H1 (cell line): ENCODE measurements around the gene ZNF771. TPM values are rescaled to one million over a fixed set of nuclear protein-coding genes. Genes with fewer than 3 reads are reported as not detected.

Experiments
- CTCF ChIA-PET: fragments of 300-600 bp; sonication (Branson Sonifier 250); formaldehyde crosslinking; loops from one replicate; lab custom pipeline; 2021; ENCODE audit not compliant: partially characterized antibody; lab: Charles Lee
- POLR2A ChIA-PET: fragments of 300-600 bp; sonication (Branson Sonifier 250); formaldehyde crosslinking; loops from one replicate; lab custom pipeline; 2021; ENCODE audit warnings: inconsistent platforms; ENCODE audit not compliant: partially characterized antibody; lab: Charles Lee
- DNase-seq, 2 experiments: peaks; one replicate each; pipeline versions ENCODE4 v3.0.0 to v3.0.0-alpha.2; 2010 to 2022; ENCODE audit warnings: low spot score in 2 of 2, low read depth in 1 of 2, mixed read lengths in 1 of 2
- FAIRE-seq: peaks from 2 replicates; lab custom pipeline; 2011; peaks lifted over from hg19 to GRCh38; lab: Jason Lieb, UNC
- H2AFZ ChIP-seq: 2 replicates; pipeline ENCODE4 v1.8.1; 2012; ENCODE audit warnings: low read length, inconsistent platforms
- H2AK5ac ChIP-seq: 2 replicates; pipeline ENCODE4 v1.6.1; 2013; ENCODE audit warnings: low read depth, low read length
- H2BK120ac ChIP-seq: replicated peaks from 2 replicates; pipeline ENCODE3; 2013; ENCODE audit warnings: low read depth, low read length, inconsistent platforms
- H2BK12ac ChIP-seq: 2 replicates; pipeline ENCODE4 v1.6.1; 2013; ENCODE audit warnings: low read depth, low read length
- H2BK15ac ChIP-seq: 2 replicates; pipeline ENCODE4 v1.6.1; 2013; ENCODE audit warnings: low read length
- H2BK20ac ChIP-seq: 2 replicates; pipeline ENCODE4 v1.6.1; 2013; ENCODE audit warnings: low read length
- H2BK5ac ChIP-seq: 2 replicates; pipeline ENCODE4 v1.6.1; 2013; ENCODE audit warnings: low read depth, low read length
- H3K14ac ChIP-seq: 2 replicates; pipeline ENCODE4 v1.6.1; 2013; ENCODE audit warnings: inconsistent platforms; ENCODE audit not compliant: insufficient read length
- H3K18ac ChIP-seq: 2 replicates; pipeline ENCODE4 v1.6.1; 2013; ENCODE audit warnings: low read length; ENCODE audit errors: extremely low read depth
- H3K23ac ChIP-seq: 2 replicates; pipeline ENCODE4 v1.6.1; 2013; ENCODE audit warnings: inconsistent platforms; ENCODE audit not compliant: insufficient read length
- H3K23me2 ChIP-seq: 2 replicates; pipeline ENCODE4 v1.6.1; 2013; ENCODE audit warnings: low read depth, low read length
- H3K27ac ChIP-seq: 2 replicates; pipeline ENCODE4 v1.6.1; 2011; ENCODE audit warnings: low read depth, low read length, inconsistent platforms
- H3K27me3 ChIP-seq, 4 experiments: replicated peaks in 1 of 4; 1 replicate in 1 of 4; 2 replicates in 3 of 4; pipeline versions ENCODE4 v1.6.1 to v1.8.1; 2011 to 2013; ENCODE audit warnings: low read length in 3 of 4, mild to moderate bottlenecking in 3 of 4, inconsistent platforms in 2 of 4, mixed read lengths in 2 of 4, moderate library complexity in 1 of 4; ENCODE audit not compliant: control insufficient read depth in 3 of 4, insufficient read depth in 3 of 4; ENCODE audit errors: extremely low read depth in 1 of 4
- H3K36me3 ChIP-seq, 4 experiments: 2 replicates each; pipeline versions ENCODE4 v1.6.1 to v1.8.1; 2011 to 2013; ENCODE audit warnings: mild to moderate bottlenecking in 4 of 4, low read length in 3 of 4, moderate library complexity in 2 of 4, control low read depth in 1 of 4, inconsistent platforms in 1 of 4; ENCODE audit not compliant: insufficient read depth in 4 of 4, control insufficient read depth in 2 of 4
- H3K4ac ChIP-seq: replicated peaks from 2 replicates; pipeline ENCODE3; 2013; ENCODE audit warnings: low read length, low read depth, mixed read lengths, inconsistent platforms; ENCODE audit not compliant: insufficient read length
- H3K4me1 ChIP-seq, 4 experiments: replicated peaks in 1 of 4; 1 replicate in 1 of 4; 2 replicates in 3 of 4; pipeline versions ENCODE4 v1.6.1 to v1.8.1; 2011 to 2013; ENCODE audit warnings: low read length in 3 of 4, inconsistent platforms in 2 of 4, mixed read lengths in 1 of 4; ENCODE audit not compliant: insufficient read depth in 4 of 4, control insufficient read depth in 3 of 4
- H3K4me2 ChIP-seq, 2 experiments: 2 replicates each; pipeline versions ENCODE4 v1.6.1 to v1.8.1; 2011 to 2013; ENCODE audit warnings: low read depth in 2 of 2, low read length in 2 of 2, control low read depth in 1 of 2, inconsistent platforms in 1 of 2, mild to moderate bottlenecking in 1 of 2; ENCODE audit not compliant: insufficient read depth in 1 of 2
- H3K4me3 ChIP-seq, 4 experiments: fragments of 200-600, 300-600 bp in 1 of 4; sonication (generic), shearing (Covaris generic), sonication (Bioruptor Twin) in 1 of 4; 2 replicates each; pipeline versions ENCODE4 v1.5.1 to v1.8.1; 2011 to 2016; ENCODE audit warnings: low read length in 4 of 4, low read depth in 3 of 4, control low read depth in 2 of 4, inconsistent platforms in 2 of 4, mild to moderate bottlenecking in 2 of 4, mixed read lengths in 1 of 4, moderate library complexity in 1 of 4; ENCODE audit not compliant: insufficient read depth in 2 of 4; ENCODE audit errors: extremely low read depth in 1 of 4
- H3K56ac ChIP-seq: replicated peaks from 2 replicates; pipeline ENCODE3; 2013; ENCODE audit warnings: low read depth, mild to moderate bottlenecking, mixed read lengths, low read length, inconsistent platforms; ENCODE audit not compliant: insufficient read length
- H3K79me1 ChIP-seq: 2 replicates; pipeline ENCODE4 v1.6.1; 2013; ENCODE audit warnings: low read depth, low read length, control low read depth
- H3K79me2 ChIP-seq, 2 experiments: 2 replicates each; pipeline versions ENCODE4 v1.6.1 to v1.8.1; 2012 to 2013; ENCODE audit warnings: low read length in 2 of 2, mild to moderate bottlenecking in 2 of 2, inconsistent platforms in 1 of 2; ENCODE audit not compliant: insufficient read depth in 2 of 2, control insufficient read depth in 1 of 2
- H3K9ac ChIP-seq, 4 experiments: replicated peaks in 1 of 4; 1 replicate in 1 of 4; 2 replicates in 3 of 4; pipeline versions ENCODE4 v1.6.1 to v1.8.1; 2011 to 2013; ENCODE audit warnings: low read depth in 3 of 4, low read length in 3 of 4, control low read depth in 2 of 4, mild to moderate bottlenecking in 2 of 4, moderate library complexity in 2 of 4, inconsistent platforms in 1 of 4; ENCODE audit errors: extremely low read depth in 1 of 4
- H3K9me3 ChIP-seq, 2 experiments: 2 replicates each; pipeline versions ENCODE4 v1.6.1 to v1.8.1; 2012 to 2013; ENCODE audit warnings: mild to moderate bottlenecking in 2 of 2, moderate library complexity in 2 of 2, control low read depth in 1 of 2, inconsistent platforms in 1 of 2, low read depth in 1 of 2, low read length in 1 of 2, mixed read lengths in 1 of 2; ENCODE audit not compliant: insufficient read depth in 2 of 2
- H4K20me1 ChIP-seq, 2 experiments: replicated peaks in 1 of 2; 2 replicates each; pipeline versions ENCODE3 to v1.8.1; 2011 to 2013; ENCODE audit warnings: inconsistent platforms in 2 of 2, low read length in 2 of 2, mild to moderate bottlenecking in 1 of 2; ENCODE audit not compliant: insufficient read depth in 2 of 2, control insufficient read depth in 1 of 2
- H4K5ac ChIP-seq: 2 replicates; pipeline ENCODE4 v1.6.1; 2013; ENCODE audit warnings: low read length, low read depth, mixed read lengths, inconsistent platforms; ENCODE audit not compliant: insufficient read length
- H4K8ac ChIP-seq: 2 replicates; pipeline ENCODE4 v1.8.0; 2013; ENCODE audit warnings: mild to moderate bottlenecking, moderate library complexity, low read length, inconsistent platforms; ENCODE audit not compliant: insufficient read depth; ENCODE audit errors: extremely low read depth
- H4K91ac ChIP-seq: replicated peaks from 2 replicates; pipeline ENCODE3; 2013; ENCODE audit warnings: low read length, mixed read lengths, inconsistent platforms; ENCODE audit not compliant: insufficient read length
- BCL11A ChIP-seq, 2 experiments: IDR thresholded peaks; one replicate each; pipeline ENCODE4 v1.6.1; 2011; ENCODE audit warnings: low read depth in 2 of 2, low read length in 2 of 2, mild to moderate bottlenecking in 2 of 2
- CEBPB ChIP-seq: IDR thresholded peaks from 2 replicates; pipeline ENCODE4 v1.6.1; 2012; ENCODE audit warnings: low read depth, low read length
- CHD1 ChIP-seq: IDR thresholded peaks from 2 replicates; pipeline ENCODE4 v1.6.1; 2012; ENCODE audit warnings: low read depth, low read length, improper control_type of control experiment
- GTF2F1 ChIP-seq: IDR thresholded peaks from 2 replicates; pipeline ENCODE4 v1.6.1; 2012; ENCODE audit warnings: low read depth, low read length, improper control_type of control experiment, borderline replicate concordance
- HDAC6 ChIP-seq: IDR thresholded peaks from one replicate; pipeline ENCODE4 v1.7.1; 2012; ENCODE audit warnings: low read depth, mild to moderate bottlenecking, inconsistent platforms, low read length, moderate library complexity
- JUN ChIP-seq: IDR thresholded peaks from 2 replicates; pipeline ENCODE4 v1.6.1; 2011; ENCODE audit warnings: low read depth, mild to moderate bottlenecking, improper control_type of control experiment, low read length
- JUND ChIP-seq: IDR thresholded peaks from 2 replicates; pipeline ENCODE4 v1.6.1; 2011; ENCODE audit warnings: mild to moderate bottlenecking, improper control_type of control experiment, low read length
- KDM1A ChIP-seq: fragments of 200-600, 300-600 bp; sonication (generic); IDR thresholded peaks from 2 replicates; pipeline ENCODE4 v1.7.1; 2016; ENCODE audit warnings: mild to moderate bottlenecking, low read length, borderline replicate concordance
- KDM5A ChIP-seq: fragments of 200-600 bp; IDR thresholded peaks from 2 replicates; pipeline ENCODE4 v1.7.1; 2012; ENCODE audit warnings: mild to moderate bottlenecking, low read length, inconsistent platforms, mixed read lengths
- PHF8 ChIP-seq: fragments of 200-600 bp; sonication (generic); conservative IDR thresholded peaks from 2 replicates; pipeline ENCODE4 v1.7.1; 2012; ENCODE audit warnings: low read depth, mild to moderate bottlenecking, inconsistent platforms, low read length, moderate library complexity
- SIRT6 ChIP-seq: IDR thresholded peaks from one replicate; pipeline ENCODE4 v1.7.1; 2012; ENCODE audit warnings: low read length, inconsistent platforms
- SP2 ChIP-seq: IDR thresholded peaks from 2 replicates; pipeline ENCODE4 v1.6.1; 2012; ENCODE audit warnings: mild to moderate bottlenecking, low read length, inconsistent platforms
- SP4 ChIP-seq: IDR thresholded peaks from 2 replicates; pipeline ENCODE4 v1.6.1; 2012; ENCODE audit warnings: low read length, inconsistent platforms
- TAF1 ChIP-seq: IDR thresholded peaks from 2 replicates; pipeline ENCODE4 v1.6.1; 2011; ENCODE audit warnings: mild to moderate bottlenecking, low read depth, low read length
- WGBS, 2 experiments: shearing (Covaris generic) in 1 of 2; methylation state at CpG; one replicate each; pipeline versions ENCODE4 v1.1.6 to v1.1.7; 2013 to 2015; ENCODE audit warnings: low lambda C conversion rate in 2 of 2, mixed read lengths in 2 of 2, inconsistent platforms in 1 of 2, low coverage in 1 of 2, missing lambda C conversion rate in 1 of 2; ENCODE audit not compliant: insufficient replicate concordance in 2 of 2, insufficient coverage in 1 of 2, insufficient read length in 1 of 2; ENCODE audit errors: extremely low coverage in 1 of 2, missing lambda C conversion rate in 1 of 2; 5-methylcytosine and 5-hydroxymethylcytosine counted together
- polyA plus RNA-seq, 7 experiments: library from polyadenylated mRNA; depleted of rRNA in 3 of 7; stranded (reverse) in 5 of 7; unstranded in 2 of 7; fragments of >200 nt in 5 of 7; fragments of 200-250 nt in 2 of 7; gene quantifications; 1 replicate in 5 of 7; 2 replicates in 1 of 7; 4 replicates in 1 of 7; pipeline versions ENCODE4 v1.2.1 to v1.2.3, GENCODE V29; 2011 to 2013; ENCODE audit warnings: missing spikeins in 2 of 7, mixed read lengths in 2 of 7
- total RNA-seq: library from RNA; stranded (reverse); fragmentation: NEBNext Ultra II Directional; extraction: Animal tissue kit (Norgen Biotek cat#: 25700); gene quantifications from 2 replicates; pipeline ENCODE4 v1.2.1, GENCODE V29; 2021

ZNF771 gene
- total and polyA plus RNA-seq, 2 of the 8 experiments (the other 6 are each of a cell fraction or from before 2014, with no cell fraction given), result 10.6 to 15.7 TPM

- Histone ChIP-seq H3K9ac (no peak overlapping the region), H3K4me3 (no peak overlapping the region), H4K91ac (no peak overlapping the region), H2BK20ac (no peak overlapping the region), H3K18ac (no peak overlapping the region), H2BK12ac (no peak overlapping the region), H2AK5ac (no peak overlapping the region), H3K23ac (no peak overlapping the region), H4K20me1 (no peaks in the 10 kb centered on the region), H3K14ac (no peak overlapping the region), H3K27ac (no peak overlapping the region), H2BK15ac (no peak overlapping the region), H3K56ac (no peak overlapping the region), H2BK5ac (no peak overlapping the region), H4K8ac (no peak overlapping the region), H3K9me3 (no peaks in the 10 kb centered on the region), H3K4me1 (no peaks in the 10 kb centered on the region), H3K4ac (no peak overlapping the region), H3K27me3 (no peaks in the 10 kb centered on the region; a peak in 1 of 7 replicates), H3K4me2 (no peak overlapping the region), H3K36me3 (no peaks in the 10 kb centered on the region), H2AFZ (no peak overlapping the region), H4K5ac (no peak overlapping the region), H3K79me2 (no peaks in the 10 kb centered on the region), H3K23me2 (no peaks in the 10 kb centered on the region), H2BK120ac (no peak overlapping the region), H3K79me1 (no peaks in the 10 kb centered on the region)
- no peak for FAIRE-seq
- 91% methylated on average over 16 of the region's 16 CpGs; no CpG with 5 or more reads in 1 of the 2 experiments for WGBS, 2 experiments
- CTCF ChIA-PET, result interaction anchor here (0.6 to 4.1 kb wide), 12 partner anchors 8 to 171 kb away, joined by 3 to 21 read pairs (median 6); partner anchors contain the start of genes DCTPP1 and ZNF747
- no peak for DNase-seq
- POLR2A ChIA-PET, result interaction anchor here (0.9 to 1.6 kb wide), 2 partner anchors 18 to 114 kb away, joined by 3 to 4 read pairs; no protein-coding TSS in a partner anchor
- TF ChIP-seq HDAC6, result no peak
- no peak for TF ChIP-seq PHF8
- TF ChIP-seq JUND, result no peak
- no peak for TF ChIP-seq KDM5A
- no peak for TF ChIP-seq GTF2F1
- TF ChIP-seq BCL11A (IDR thresholded peaks at IDR 0.05; ENCODE audit: low read depth in 2 of 2, low read length in 2 of 2), result no peak
- TF ChIP-seq CHD1, result no peak
- no peak for TF ChIP-seq JUN
- no peak for TF ChIP-seq TAF1
- TF ChIP-seq CEBPB, result no peak
- TF ChIP-seq SP4, result no peak
- no peak for TF ChIP-seq KDM1A
- no peak for TF ChIP-seq SP2
- TF ChIP-seq SIRT6, result no peak
Measured at GRCh38 chr16:30457743-30458560, 50.5 kb downstream of the ZNF771 start.
